ENCODE data around the gene AGMO.
"Not testable (repeated sequence)": the region's sequence is repeated elsewhere in the genome, so short reads cannot be mapped to it uniquely, and the experiment has no call there.

Gene AGMO

DNA sequence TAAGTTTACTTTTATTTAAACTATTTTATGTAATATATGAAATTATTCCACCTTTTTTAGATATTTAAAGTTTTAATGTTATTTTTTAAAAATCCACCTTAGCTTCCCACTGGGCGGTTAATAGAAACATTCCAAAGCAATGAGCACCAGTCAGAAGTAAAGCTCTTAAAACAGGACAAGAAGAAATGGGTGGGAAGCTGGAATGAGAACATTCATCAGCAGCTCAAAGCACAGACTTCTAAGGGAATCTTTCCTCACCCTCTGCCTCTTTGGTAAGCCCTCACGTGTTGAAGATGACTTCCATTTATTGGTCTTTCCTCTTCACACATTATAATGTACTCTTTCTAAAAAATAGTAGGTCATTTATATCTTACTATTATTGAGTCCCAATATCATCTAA is 3.1 kb downstream of the AGMO start:
- DNase-seq, result no peak

DNA sequence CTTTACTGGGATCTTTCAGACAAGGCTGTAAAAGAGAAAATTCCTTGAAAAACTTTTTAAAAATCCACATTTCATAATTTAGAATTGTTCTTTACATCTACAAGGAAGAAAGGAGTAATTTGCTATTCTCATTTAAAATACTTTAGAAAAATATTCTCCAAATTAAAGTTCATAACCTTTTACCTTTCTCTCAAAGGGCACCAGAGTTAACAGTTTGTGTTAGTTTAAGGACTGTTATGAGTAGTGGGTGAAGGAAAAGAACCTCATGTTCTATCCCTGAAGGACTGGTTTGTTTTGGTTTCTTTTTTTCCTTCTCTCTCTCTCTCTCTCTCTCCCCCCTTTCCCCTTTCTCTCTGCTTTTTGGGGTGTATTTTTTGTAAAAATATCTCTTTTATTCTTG is 4.1 kb downstream of the AGMO start:
- no peak for DNase-seq

DNA sequence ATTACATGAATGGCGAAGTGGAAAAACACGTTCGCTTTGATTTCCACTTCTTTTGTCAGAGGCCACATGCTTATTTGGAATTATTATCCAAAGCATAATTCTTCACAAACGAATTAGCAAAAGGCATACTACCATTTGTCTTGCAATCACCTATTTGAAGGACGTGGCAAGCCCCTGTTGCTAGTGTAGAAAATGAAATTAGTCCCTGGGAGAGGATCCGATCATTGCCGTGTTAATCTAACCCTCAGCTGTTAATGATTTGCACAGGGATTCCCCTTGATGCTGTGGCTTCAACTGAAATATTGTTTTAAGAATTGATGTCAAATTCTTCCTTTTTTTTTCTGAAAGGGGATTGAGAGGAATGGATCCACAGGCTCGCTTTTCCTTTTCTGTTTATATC is 4.6 kb downstream of the AGMO start:
- DNase-seq, result no peak

DNA sequence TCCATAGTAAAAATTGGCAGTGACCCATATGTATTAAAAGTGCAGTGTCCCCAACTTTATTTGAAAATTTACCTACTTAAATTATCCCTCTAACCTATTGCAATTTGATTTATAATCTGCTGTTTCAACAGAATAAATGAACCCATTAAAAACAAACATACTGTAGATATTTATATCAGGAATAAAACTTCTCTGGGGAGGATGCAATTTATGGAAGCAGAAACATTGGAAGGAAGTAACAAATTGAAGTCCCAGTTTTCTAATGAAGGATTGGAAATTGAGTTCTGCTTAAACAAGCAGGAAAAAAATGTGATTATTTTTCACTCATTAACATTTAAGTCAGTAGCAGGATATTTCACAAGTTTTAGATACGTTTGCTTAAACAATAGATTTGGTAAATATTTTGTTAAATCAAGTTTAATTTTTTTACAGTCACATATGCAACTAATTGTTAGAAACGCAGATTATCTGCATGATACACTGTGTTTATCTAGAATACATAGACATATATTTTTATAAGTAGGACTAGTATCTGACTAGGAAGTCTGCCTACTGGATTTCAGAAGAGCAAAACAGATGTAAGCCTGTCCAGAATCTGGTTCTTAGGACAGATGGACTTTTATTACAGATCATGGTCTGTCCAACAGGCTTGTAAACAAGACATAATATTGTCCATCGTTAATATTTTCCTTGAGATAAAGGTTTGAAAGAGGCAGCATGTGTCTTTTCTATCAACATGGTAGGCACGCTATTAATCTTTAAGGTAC is 5.3 kb downstream of the AGMO start:
- no peak for DNase-seq

DNA sequence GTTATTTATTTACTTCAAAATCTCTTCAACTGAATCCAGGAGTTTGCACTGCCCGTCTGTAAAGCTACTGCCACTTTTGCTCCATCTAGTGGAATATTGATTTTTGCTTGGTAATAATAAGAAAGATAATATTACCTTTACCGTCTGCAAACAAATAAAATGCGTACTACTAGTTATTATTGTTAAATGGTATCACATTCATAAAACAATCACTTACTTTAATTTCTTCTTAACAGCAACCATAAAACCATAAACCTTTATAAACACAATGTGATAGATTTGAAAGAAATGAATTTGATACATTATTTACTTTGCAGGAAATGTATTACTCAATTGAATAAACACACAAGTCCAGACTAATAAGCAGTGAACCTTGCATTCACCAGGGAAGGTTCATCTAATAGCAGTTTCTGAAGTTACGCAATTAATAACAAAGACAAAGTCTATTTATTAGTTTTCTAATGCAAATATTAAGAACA is 6.4 kb downstream of the AGMO start:
- DNase-seq, result no peak

DNA sequence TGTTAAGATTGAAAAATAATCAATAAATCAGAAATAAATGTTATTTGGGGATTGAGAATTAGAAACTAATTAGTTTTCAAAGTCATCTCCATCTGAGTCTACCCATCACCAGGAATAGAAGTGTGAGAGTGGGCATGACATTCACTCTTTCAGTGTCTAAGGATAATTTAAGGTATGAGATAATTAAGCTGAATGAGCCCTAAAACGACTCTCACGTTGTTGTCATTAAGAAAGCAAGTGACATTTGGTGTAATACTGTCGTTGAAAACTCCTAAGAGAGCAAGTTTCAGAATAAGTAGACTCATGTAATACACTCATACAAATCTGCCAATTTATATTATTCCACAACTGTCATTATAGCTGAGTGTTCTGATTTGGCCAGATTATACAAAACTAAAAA is 7.1 kb downstream of the AGMO start:
- DNase-seq, result no peak

DNA sequence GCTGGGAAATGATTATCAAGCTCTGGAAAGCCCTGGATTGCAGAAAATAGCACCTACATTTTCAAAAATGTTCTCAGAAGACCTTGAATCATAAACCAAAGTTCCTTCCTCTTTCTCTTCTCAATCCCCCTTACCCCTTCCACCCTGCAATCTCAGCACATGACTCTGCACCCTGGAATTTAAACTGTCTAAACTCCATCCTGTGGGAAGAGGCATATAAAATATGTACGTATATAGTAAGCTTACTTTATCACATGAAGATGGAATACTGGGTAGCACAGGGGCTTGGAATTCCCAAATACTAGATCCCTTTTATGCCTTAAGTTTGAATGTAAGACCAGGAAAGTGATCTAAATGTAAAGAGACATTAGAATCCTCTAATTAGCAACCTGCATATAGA is 7.7 kb downstream of the AGMO start:
- DNase-seq, result no peak

DNA sequence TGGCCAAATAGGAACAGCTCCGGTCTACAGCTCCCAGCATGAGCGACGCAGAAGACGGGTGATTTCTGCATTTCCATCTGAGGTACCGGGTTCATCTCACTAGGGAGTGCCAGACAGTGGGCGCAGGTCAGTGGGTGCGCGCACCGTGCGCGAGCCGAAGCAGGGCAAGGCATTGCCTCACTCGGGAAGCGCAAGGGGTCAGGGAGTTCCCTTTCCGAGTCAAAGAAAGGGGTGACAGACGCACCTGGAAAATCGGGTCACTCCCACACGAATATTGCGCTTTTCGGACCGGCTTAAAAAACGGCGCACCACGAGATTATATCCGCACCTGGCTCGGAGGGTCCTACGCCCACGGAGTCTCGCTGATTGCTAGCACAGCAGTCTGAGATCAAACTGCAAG is 14.5 kb downstream of the AGMO start:
- DNase-seq, result not testable (repeated sequence)

DNA sequence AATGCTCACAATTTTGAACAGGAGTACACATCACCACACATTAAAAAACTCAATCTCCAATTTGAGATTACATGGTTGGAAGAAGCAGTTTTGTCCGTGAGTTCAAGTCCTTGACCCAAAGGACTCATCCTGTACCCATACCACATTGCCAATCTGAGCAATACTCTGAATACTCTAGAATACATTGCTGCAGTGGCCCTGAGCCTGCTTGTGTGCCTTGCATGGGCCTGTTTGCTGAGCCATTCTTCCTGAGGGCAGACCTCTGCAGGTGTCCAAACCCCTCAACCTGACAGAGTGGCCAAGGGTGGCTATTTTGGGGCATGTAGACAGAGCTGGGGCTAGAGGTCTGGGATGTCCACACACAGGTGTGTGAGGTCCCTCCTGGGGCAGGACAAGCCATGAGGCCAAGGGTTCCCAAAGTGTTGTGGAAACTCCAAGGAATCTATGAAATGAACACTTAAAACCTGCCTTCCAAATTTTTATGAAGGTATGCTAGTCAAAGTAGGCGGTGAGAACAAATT is 15.5 kb downstream of the AGMO start:
- no peak for DNase-seq

DNA sequence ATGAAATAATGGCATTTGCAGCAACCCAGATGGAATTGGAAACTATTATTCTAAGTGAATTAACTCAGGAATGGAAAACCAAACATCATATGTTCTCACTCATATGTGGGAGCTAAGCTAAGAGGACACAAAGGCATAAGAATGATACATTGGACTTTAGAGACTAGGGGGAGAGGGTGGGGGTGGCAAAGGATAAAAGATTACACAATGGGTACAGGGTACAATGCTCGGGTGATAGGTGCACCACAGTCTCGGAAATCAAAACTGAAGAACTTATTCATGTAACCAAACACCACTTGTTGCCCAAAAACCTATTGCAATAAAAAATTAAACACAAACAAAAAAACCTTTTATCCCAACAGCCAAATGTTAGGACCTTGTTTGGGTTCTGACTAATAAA is 17.8 kb downstream of the AGMO start:
- DNase-seq, result no peak

DNA sequence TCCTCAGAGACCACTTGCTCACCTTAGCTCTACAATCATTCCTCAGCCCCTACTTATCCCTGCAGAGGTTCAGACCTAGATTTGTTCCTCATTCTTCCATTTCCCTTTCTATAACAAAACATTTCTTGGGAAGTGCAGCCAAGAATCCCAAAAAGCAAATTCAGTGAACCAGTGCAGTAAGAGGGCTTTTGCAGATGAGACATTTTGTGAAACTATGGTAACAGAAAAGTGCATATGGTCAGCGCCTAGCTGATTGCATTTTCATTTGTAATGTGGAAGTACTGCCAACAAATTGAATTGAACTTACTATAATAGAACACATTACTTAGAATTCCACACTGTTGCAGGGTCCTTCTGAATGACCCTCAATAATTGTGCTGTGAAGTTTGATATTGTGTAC is 18.6 kb downstream of the AGMO start:
- no peak for DNase-seq

DNA sequence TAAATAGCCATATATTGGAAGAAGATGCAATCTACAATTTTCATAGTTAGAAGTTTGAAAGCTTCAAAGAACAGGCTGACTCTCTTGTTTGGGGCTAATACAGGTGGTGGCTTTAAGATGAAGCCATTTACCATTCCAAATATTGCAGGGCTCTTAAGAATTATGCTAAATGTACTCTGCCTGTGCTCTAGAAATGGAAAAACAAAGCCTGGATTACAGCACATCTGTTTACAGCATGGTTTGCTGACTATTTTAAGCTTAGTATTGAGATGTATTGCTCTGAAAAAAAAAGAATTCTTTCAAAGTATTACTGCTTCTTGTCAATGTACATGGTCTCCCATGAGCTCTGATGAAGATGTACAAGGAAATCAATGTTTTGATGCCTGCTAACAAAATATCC is 34.2 kb downstream of the AGMO start:
- DNase-seq, result no peak

DNA sequence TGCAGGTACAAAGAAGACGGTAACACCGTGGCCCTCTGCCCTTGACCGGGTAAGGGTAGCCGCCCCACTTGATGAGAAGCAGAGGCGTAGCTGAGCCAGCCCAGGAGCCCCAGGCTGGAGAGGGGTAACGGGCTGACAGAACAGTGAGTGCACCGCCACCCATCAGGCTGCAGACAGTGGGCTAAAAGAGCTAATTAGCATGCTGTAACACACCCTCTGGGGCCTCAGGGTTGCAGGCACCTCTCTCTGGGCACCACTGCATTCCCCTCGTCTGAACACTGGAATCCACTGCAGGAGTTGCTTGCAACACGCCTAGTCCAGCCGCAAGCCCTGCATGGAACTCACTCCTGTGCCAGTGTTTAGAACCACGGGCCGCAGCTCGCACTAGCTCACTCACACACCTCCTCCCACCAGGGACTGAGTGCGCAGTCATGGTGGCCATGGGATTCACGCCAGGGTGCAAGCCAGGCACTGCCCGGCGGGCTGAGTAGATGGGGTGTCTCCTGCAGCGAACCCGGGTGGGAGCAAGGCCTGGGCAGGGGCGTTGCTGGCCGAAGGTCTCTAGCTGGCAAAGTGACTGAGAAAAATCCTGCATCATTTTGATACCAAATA is 36.1 kb downstream of the AGMO start:
- no peak for DNase-seq

DNA sequence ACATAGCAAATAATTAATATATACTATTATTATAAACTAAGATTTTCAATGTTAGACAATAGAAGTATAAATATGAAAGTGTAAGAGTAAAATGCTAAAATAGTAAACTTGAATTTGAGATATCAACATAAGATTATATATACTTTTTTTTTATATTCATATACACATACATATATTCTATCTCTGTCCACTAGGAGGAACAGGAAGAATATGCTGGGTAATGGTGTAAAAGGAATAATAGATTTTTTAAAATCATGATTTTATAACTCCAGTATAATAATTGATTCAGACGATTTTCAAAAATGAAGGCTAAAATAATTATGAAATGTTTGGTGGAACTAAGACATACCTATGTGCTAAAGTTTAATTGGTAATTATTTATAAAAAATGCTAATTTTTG is 37.7 kb downstream of the AGMO start:
- no peak for DNase-seq

DNA sequence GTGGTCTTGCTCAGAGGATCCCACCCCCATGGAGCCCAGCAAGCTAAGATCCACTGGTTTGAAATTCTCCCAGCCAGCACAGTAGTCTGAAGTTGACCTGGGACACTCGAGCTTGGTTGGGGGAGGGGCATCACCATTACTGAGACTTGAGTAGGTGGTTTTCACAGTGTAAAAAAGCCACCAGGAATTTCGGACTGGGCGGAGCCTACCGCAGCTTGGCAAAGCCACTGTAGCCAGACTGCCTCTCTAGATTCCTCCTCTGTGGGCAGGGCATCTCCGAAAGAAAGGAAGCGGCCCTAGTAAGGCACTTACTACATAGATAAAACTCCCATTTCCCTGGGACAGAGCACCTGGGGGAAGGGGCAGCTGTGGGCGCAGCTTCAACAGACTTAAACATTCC is 44.0 kb downstream of the AGMO start:
- DNase-seq, result not testable (repeated sequence)

DNA sequence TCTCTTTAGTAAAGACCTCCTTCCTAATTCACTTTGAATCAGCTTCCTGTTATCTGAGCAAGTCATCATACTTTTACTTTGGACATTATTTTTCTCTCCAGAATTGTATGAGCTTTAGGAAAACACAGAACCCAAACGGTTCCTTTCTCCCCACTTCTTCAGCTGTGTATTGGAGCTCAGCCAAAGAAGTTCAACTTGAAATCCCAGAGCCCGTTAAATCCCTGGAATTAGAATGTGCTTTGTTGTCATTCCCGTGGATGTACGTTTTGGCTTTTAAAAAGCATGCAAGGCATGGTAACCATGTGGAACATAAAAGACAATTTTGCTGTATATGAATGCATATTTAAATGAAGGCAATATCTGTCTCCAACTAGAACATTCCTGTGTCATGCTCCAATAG is 46.6 kb downstream of the AGMO start:
- DNase-seq, result no peak

DNA sequence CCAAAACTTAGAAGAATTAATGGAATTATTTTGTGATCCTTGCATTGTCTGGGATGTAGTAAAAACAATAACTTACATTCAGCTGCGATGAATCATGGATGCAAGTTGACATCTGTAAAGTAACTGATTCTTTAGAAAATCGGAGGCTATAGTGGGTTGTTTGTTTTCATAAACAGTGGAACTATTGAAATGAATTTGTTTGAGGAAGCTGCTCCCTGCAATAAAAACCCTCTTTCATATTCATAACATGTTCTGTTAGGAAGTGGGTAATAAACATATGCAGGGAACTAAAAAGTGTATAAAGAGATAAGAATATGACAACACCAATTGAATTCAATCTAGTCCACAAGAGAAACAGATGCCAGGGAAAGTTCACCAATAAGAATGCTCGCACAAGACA is 53.6 kb downstream of the AGMO start:
- no peak for DNase-seq

DNA sequence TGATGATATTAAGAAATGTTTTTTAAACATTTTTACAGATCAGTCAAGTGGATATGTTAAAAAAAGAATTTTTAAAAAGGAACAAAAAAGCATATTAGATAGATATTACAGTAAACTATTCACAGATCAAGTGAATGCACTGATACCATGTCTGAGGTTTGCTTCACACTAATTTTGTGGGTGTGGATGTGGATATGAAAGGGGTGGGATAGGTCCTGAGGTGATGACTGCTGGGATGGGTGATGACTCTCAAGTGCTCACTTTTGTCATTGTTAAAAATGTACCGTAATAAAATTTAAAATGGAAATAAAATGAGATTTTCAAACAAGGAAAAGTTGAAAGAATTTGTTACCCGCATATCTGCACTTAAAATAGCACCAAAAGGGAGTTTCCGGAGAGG is 54.1 kb downstream of the AGMO start:
- DNase-seq, result no peak

DNA sequence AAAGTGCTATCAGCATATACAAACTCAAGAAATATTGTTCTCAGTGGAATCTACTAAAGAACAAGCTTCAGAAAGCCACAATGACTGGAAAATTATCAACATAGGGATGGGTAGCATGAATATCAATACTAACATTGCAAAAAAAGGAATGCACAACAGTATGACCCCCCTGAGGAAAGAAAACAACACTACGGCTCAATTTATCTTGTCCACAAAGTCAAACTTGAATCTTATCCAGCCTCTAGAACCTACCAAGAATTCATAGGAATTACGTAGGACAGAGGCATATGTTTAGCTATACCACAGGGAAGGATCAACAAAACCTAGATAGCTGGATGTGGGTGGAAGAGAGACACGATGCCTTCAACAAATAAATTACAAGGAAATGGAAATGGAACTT is 54.6 kb downstream of the AGMO start:
- no peak for DNase-seq

DNA sequence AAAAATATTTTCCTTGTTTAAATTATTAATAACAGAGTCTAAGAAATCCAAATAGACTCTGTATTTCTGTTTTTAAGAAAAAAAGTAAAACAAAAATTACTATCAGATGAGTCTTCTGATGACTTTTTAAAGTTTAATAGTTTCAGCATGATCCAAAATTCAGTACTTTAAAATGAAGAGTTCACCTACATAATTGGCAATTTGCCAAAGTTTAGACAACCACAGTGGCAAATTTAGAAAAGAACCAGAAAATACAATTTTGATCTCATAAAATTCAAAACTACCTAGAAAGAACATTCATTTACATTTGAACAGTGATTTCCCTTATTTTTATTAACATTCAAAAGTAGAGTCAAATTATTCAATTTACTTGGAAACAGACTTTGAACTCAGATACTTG is 56.1 kb downstream of the AGMO start:
- DNase-seq, result no peak

DNA sequence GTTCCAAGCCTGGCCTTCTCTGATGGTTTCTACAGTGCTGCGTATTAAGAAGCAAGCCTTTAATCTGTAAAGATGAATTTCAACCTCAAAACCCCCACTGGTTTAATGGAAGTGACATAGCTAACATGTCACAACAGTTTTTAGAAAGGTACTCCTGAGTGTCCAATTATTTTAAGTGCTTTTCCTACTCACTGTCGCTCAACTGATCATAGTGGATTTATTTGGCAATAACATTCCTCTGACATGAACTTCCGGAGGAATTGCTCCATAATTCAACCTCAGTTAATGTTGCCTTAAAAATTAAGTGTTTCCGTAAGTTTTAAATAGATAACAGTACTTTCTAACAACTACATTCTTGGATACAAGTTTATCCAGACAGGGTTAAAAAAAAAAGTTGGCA is 57.5 kb downstream of the AGMO start:
- DNase-seq, result no peak

DNA sequence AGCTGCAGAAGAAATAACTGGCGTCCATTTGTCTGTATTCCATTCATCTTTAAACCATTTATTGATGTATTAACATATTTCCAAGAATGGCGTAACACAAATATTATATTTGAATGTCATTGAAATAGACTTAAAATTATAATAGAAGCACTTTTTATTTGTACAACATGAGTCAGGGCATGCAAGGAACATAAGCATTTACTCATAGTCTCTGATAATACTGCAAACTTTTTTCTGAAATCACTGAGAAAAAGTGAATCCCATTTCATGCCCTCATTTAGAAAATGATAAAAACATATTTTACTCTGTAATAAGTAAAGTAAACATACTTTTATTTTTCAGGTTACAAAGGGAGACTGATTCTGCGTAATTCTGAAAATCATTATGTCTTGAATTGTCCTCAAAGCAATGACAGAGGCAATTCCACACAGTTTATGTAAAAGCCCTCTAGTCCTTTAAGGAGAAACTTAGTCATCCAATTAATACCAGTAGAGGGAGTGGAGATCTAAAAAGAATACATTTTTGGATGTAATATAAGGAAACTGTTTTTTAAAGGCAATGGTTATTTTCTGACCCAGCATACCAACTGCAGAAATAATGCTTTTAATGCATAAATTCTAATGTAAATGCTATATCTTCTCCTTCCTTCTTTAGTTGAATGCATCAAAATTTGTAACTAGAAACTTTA is 58.1 kb downstream of the AGMO start:
- no peak for DNase-seq

DNA sequence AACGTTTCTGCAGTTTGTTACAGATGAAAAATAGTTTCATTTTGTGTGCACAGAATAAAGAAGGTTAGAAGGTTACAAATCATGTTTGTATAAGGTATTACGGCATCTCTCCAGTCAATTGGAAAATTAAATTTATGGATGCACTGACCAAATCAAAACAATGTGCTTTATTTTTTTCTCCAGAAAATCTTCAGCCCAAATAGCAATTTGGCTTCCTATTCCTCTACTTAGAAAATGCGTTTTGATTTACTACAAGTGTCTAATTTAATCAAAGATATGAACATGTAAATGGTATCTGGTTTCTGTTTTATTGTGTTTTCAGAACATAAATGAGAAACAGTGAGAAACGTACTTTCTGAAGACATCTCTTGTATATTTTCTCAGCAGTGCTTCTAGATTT is 63.4 kb downstream of the AGMO start:
- no peak for DNase-seq

DNA sequence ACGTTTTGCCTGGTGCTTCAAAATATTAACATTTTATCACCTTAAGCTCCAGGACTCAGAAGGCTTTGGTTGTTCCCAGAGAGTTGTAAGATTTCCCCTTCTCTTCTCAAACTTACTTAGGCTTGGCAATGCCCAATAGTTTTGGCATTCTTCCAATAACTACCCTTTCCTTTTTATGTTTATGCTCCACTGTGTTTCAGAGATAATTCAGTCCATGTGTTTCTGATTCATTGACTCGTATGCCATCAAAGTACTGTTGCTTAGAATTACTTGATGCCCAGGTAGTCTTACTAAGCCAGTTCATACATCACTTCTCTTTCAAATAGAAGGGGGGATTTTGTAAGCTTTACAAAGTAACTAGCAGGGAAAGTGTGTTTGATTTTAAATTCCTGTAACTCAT is 66.6 kb downstream of the AGMO start:
- DNase-seq, result no peak

Data from activated naive CD4-positive, alpha-beta T cell treated with Interleukin-2 at 50 U/mL for 16 hours (primary cell).